LNCAP (cell line): Measurements from ENCODE around the gene RXRG.

Experiments used
- CTCF ChIP-seq: fragments of 450-650 bp; IDR thresholded peaks from 2 replicates; pipeline ENCODE4 v1.5.1; 2017; ENCODE audit warnings: mild to moderate bottlenecking

RXRG gene

GRCh38 chr1:165408518-165408917, 36.4 kb downstream of the RXRG start:
- TF ChIP-seq CTCF: peak; percentile 69

GRCh38 chr1:165407398-165407797, 37.5 kb downstream of the RXRG start:
- no peak for TF ChIP-seq CTCF

- TF ChIP-seq CTCF: peak; percentile 89
Observed at GRCh38 chr1:165403835-165404482, 41.0 kb downstream of the RXRG start.

GRCh38 chr1:165402517-165403111, 42.3 kb downstream of the RXRG start:
- TF ChIP-seq CTCF: no peak

- TF ChIP-seq CTCF: no peak
Observed at GRCh38 chr1:165397944-165398343, 47.0 kb downstream of the RXRG start.

- TF ChIP-seq CTCF: no peak
Observed at GRCh38 chr1:165395901-165396300, 49.0 kb downstream of the RXRG start.

GRCh38 chr1:165395478-165395877, 49.4 kb downstream of the RXRG start:
- no peak for TF ChIP-seq CTCF
